Left lung (tissue), 10 donors: Measurements from ENCODE around the gene SUGP2. TPM values are rescaled to one million over a fixed set of nuclear protein-coding genes. Genes with fewer than 3 reads are reported as not detected.

Experiments
- ATAC-seq: fragments of 200-7000 bp; cut with Tn5 transposase; one replicate; pipeline ENCODE4 v1.9.1; 2020; ENCODE audit warnings: moderate library complexity
- DNase-seq, 4 donors: peaks; one replicate each; pipeline ENCODE4 v3.0.0-alpha.2; 2013 to 2020
- H3K27ac ChIP-seq, 2 donors: fragments of 200-600 bp; sonication (generic) in 1 of 2; one replicate each; pipeline versions ENCODE4 v1.5.0 to v1.8.0; 2020 to 2021
- H3K27me3 ChIP-seq, 2 donors: fragments of 200-600 bp; sonication (generic) in 1 of 2; one replicate each; pipeline versions ENCODE4 v1.5.0 to v1.8.0; 2020 to 2021
- H3K36me3 ChIP-seq, 2 donors: fragments of 200-600 bp; sonication (generic) in 1 of 2; one replicate each; pipeline versions ENCODE4 v1.5.0 to v1.8.0; 2020 to 2021
- H3K4me1 ChIP-seq, 2 donors: fragments of 200-600 bp; one replicate each; pipeline ENCODE4 v1.8.0; 2021
- H3K4me3 ChIP-seq, 2 donors: fragments of 200-600 bp; sonication (generic) in 1 of 2; one replicate each; pipeline versions ENCODE4 v1.5.0 to v1.8.0; 2020 to 2021; ENCODE audit warnings: mild to moderate bottlenecking in 1 of 2
- H3K9me3 ChIP-seq, 2 donors: fragments of 200-600 bp; sonication (generic) in 1 of 2; one replicate each; pipeline versions ENCODE4 v1.5.0 to v1.8.0; 2020 to 2021
- CTCF ChIP-seq, 2 donors: fragments of 200-600 bp; sonication (generic) in 1 of 2; IDR thresholded peaks; one replicate each; pipeline versions ENCODE4 v1.5.0 to v1.8.0; 2021; ENCODE audit warnings: antibody characterized with exemption in 2 of 2
- intact Hi-C, 2 donors: fragments of 100-400 bp; cut with DNase I; formaldehyde crosslinking; loops; one replicate each; pipeline versions ENCODE4 v1.11.2 to v1.14.2; 2022
- polyA plus RNA-seq, 6 donors: library from polyadenylated mRNA; unstranded; fragments of 120-200 nt; gene quantifications; one replicate each; pipeline ENCODE4 v1.2.1, GENCODE V29; 2013; ENCODE audit not compliant: insufficient read length in 6 of 6
- total RNA-seq, 2 donors: library from RNA; stranded (reverse); fragmentation: NEBNext Ultra II Directional; extraction: Animal tissue kit (Norgen Biotek cat#: 25700); gene quantifications; one replicate each; pipeline ENCODE4 v1.2.1, GENCODE V29; 2021
- donor health status: DM: no; HTN: yes; CAD: no.
- donor health status: DM: no; HTN: no; CAD: no.

Gene SUGP2
- total and polyA plus RNA-seq, 8 donors = 64.2 to 139 (median 103) TPM

DNA sequence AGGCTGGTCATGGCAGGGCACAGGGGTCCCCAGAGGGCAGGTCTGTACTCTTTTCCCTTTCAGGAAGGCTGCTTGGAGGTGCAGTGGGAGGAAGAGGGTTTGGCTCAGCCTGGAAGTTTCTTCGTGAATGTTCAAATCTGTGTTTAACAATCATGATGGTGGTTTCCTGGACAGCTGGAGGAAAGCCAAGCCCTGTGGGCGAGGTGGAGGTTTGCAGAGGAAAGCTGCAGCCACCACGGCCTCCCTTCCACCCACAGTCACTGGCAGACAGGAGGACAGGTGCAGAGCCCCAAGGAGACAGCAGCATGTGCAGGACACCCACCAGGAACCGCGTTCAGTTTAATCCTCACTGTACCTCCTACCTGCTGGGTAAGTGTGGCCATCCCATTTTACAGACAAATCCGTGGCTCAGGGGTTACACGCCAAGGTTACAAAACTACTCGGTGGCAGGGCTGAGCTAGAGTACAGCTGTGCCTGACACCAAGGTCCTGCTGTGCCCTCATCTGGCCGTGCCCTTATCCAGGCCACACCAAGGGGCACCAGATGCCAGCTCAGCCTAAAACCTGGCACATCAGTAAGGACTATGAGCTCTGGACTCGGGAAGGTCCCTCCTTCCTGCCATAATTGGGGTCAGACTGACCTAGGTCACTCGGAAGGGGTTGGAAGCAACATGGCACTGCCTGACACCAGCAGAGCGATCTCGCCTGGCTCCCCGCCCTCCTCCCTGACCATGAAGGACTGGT is 34.1 kb downstream of the SUGP2 start:
- intact Hi-C loops = no loop called here
- ATAC-seq (no peak), DNase-seq (peak in 1 of 4 donors; percentile 39)
- H3K36me3 ChIP-seq = peaks cover 0 to 95% of the 10 kb centered on the region in 2 donors
- H3K9me3 ChIP-seq = no peaks in the 10 kb centered on the region
- H3K27ac ChIP-seq = no peak overlapping the region
- no peak overlapping the region for H3K4me3 ChIP-seq
- H3K27me3 ChIP-seq = no peaks in the 10 kb centered on the region
- no peak for TF ChIP-seq CTCF (IDR thresholded peaks at IDR 0.05)
- H3K4me1 ChIP-seq = peaks cover 0 to 2% of the 10 kb centered on the region in 2 donors

DNA sequence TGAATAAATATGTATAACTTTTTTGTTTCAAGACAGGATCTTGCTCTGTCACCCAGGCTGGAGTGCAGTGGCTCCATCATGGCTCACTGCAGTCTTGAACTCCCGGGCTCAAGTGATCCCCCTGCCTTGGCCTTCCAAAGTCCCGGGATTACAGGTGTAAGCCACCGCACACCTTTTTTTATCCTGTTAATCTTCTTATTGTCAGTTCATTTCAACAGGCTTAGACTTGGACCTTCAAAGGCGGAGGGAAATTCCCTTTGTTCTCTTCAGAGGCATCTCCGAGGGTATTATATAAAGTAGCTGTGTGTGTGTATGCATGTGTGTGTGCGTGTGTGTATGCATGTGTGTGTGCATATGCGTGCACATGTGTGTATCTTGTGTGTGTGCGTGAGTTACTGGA is 35.0 kb downstream of the SUGP2 start:
- peak in 1 of 4 donors; percentile 5 for DNase-seq
- H3K9me3 ChIP-seq = no peaks in the 10 kb centered on the region
- H3K4me1 ChIP-seq = peaks cover 0 to 2% of the 10 kb centered on the region in 2 donors
- TF ChIP-seq CTCF (IDR thresholded peaks at IDR 0.05) = no peak
- H3K4me3 ChIP-seq = no peak overlapping the region
- no peaks in the 10 kb centered on the region for H3K27me3 ChIP-seq
- no peak overlapping the region for H3K27ac ChIP-seq
- no peak for ATAC-seq
- peaks cover 0 to 95% of the 10 kb centered on the region in 2 donors for H3K36me3 ChIP-seq
- intact Hi-C loops = no loop called here

DNA sequence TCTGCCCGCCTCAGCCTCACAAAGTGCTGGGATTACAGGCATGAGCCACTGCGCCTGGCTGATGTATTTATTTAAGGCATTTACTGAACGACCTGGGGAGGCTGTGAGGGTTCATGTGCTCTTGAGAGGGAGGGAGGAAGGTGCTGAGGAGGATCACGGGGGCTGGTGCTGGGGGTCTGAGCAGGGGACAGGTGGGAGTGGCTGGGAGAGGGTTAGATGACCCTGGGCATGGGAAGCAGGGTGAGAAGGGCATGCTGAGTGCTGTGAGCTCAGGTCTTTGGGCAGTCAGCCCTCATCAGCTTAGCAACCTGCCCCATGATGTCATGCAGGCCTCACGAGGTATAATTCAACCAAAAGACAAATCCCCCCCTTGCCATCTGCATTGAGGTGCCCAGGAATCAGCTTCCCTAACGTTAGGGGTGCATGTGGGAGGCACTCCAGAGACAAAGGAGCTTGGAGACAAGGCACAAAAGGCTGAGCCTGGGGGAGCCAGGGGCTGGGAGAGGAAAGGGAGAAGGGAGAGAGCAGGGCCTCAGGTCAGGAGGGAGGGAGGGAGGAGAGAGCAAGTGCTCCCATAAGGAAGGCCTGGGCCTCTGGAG is 36.4 kb downstream of the SUGP2 start:
- no peaks in the 10 kb centered on the region for H3K27me3 ChIP-seq
- no peak overlapping the region for H3K27ac ChIP-seq
- no peak for ATAC-seq
- no peaks in the 10 kb centered on the region for H3K9me3 ChIP-seq
- intact Hi-C loops = no loop called here
- H3K36me3 ChIP-seq = peaks cover 0 to 95% of the 10 kb centered on the region in 2 donors
- H3K4me3 ChIP-seq = no peak overlapping the region
- no peak for TF ChIP-seq CTCF (IDR thresholded peaks at IDR 0.05)
- peak in 1 of 4 donors; percentile 16 for DNase-seq
- peaks cover 0 to 2% of the 10 kb centered on the region in 2 donors for H3K4me1 ChIP-seq

DNA sequence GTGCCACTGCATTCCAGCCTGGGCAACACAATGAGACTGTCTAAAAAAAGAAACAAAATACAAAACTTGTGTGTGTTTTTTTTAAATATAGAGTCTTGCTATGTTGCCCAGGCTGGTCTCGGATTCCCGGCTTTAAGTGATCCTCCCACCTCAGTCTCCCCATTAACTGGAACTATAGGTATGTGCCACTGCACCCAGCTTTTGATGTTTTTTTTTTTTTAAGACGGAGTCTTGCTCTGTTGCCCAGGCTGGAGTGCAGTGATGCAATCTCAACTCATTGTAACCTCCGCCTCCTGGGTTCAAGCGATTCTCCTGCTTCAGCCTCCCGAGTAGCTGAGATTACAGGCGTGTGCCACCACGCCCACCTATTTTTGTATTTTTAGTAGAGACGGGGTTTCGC is 37.0 kb downstream of the SUGP2 start:
- H3K27me3 ChIP-seq = no peaks in the 10 kb centered on the region
- peaks cover 0 to 95% of the 10 kb centered on the region in 2 donors for H3K36me3 ChIP-seq
- DNase-seq (peak in 1 of 4 donors; percentile 15), ATAC-seq (no peak)
- intact Hi-C loops = no loop called here
- no peaks in the 10 kb centered on the region for H3K9me3 ChIP-seq
- H3K4me3 ChIP-seq = no peak overlapping the region
- TF ChIP-seq CTCF (IDR thresholded peaks at IDR 0.05) = no peak
- H3K27ac ChIP-seq = no peak overlapping the region
- H3K4me1 ChIP-seq = peaks cover 0 to 2% of the 10 kb centered on the region in 2 donors

DNA sequence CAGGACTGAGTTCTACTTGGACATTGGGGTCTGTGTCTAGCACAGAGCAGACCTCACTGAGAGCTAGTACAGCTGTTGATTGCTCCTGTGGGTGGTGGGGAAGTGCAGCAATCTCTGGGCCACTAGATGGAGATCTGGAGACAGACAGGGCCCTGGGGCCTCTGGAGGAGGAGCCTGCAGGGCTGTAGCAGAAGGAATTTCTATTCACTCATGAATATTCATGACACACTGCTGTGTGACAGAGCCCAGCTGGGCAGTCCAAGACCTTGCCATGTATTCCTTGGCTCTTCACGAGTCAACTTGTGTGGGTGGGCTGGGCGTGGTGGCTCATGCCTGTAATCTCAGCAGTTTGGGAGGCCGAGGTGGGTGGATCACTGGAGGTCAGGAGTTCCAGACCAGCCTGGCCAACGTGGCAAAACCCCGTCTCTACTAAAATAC is 37.5 kb downstream of the SUGP2 start:
- Histone ChIP-seq H3K4me3 (no peak overlapping the region), H3K36me3 (peaks cover 0 to 95% of the 10 kb centered on the region in 2 donors), H3K9me3 (no peaks in the 10 kb centered on the region), H3K27ac (no peak overlapping the region), H3K4me1 (peaks cover 0 to 2% of the 10 kb centered on the region in 2 donors), H3K27me3 (no peaks in the 10 kb centered on the region)
- DNase-seq = peak; percentile 57 to 94 (median 75)
- peak; percentile 87 for ATAC-seq
- intact Hi-C loops = no loop called here
- peak in 1 of 2 donors; percentile 34 for TF ChIP-seq CTCF (IDR thresholded peaks at IDR 0.05)
